ENCODE measurements around the gene ACO2.

GRCh38 chr22:41478891-41479521 is 10.1 kb downstream of the ACO2 start:
- TF ChIP-seq CTCF (IDR thresholded peaks at IDR 0.05), result no peak
- peak in 1 of 2 donors; percentile 19 for TF ChIP-seq POLR2A (IDR thresholded peaks at IDR 0.05)
